Measurements from ENCODE around the gene PGRMC2. TPM values are rescaled to one million over a fixed set of nuclear protein-coding genes. Genes with fewer than 3 reads are reported as not detected.

The PGRMC2 gene
- 11.0 and 90.6 TPM in 2 replicates for total RNA-seq

GRCh38 chr4:128287141-128287870 is at the start of gene PGRMC2:
PGRMC2 (minus strand) TSS chr4:128287813; CDS start chr4:128287790, 23 bp downstream.

Other genes starting within 250 kb of the PGRMC2 start
- 16.7 and 35.9 TPM in 2 replicates for gene LARP1B, start 226.5 kb downstream of the PGRMC2 start, total RNA-seq